Dedifferentiated amniotic fluid mesenchymal stem cell (primary cell): ENCODE measurements around the gene RHOC.

Experiments used
- DNase-seq: peaks from one replicate; pipeline ENCODE4 v3.0.0-alpha.2; 2016; ENCODE audit errors: extremely low spot score

Gene RHOC

GRCh38 chr1:112702067-112702395 is 4.9 kb downstream of the RHOC start:
- DNase-seq = no peak

DNA sequence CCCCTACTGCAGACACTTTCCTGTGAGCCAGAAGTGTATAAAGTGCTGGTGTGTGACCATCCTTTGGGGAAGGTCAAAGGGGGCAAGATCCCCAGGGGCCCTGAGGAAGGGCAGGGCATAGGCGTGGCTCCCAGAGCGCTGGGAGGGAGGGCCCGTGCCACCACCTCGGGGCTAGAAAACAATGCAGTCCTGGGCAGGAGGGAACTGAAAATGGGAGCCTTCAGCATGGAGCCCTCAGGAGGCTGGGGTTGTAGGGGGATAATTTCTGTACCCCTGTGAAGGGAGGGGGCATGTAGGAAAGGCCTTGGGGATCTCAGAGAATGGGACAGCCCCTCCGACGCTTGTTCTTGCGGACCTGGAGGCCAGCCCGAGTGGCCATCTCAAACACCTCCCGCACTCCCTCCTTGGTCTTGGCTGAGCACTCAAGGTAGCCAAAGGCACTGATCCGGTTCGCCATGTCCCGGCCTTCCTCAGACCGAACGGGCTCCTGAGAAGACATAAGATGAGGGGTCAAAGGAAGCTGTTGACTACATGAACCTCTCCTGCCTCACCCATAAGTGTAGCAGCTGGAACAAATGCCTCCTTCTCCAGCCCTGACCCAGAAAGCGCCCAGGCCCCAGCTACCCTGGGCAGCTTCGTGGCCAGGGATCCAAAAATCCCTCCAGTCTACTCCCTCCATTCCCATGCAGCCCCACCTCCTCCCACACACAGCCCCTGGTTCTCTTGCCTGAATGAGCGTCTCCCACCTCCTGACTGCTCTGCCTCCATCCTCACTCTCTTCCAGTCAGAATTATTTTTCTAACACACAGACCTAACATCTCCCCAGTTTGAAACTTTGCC is 5.5 kb downstream of the RHOC start:
- DNase-seq = no peak

DNA sequence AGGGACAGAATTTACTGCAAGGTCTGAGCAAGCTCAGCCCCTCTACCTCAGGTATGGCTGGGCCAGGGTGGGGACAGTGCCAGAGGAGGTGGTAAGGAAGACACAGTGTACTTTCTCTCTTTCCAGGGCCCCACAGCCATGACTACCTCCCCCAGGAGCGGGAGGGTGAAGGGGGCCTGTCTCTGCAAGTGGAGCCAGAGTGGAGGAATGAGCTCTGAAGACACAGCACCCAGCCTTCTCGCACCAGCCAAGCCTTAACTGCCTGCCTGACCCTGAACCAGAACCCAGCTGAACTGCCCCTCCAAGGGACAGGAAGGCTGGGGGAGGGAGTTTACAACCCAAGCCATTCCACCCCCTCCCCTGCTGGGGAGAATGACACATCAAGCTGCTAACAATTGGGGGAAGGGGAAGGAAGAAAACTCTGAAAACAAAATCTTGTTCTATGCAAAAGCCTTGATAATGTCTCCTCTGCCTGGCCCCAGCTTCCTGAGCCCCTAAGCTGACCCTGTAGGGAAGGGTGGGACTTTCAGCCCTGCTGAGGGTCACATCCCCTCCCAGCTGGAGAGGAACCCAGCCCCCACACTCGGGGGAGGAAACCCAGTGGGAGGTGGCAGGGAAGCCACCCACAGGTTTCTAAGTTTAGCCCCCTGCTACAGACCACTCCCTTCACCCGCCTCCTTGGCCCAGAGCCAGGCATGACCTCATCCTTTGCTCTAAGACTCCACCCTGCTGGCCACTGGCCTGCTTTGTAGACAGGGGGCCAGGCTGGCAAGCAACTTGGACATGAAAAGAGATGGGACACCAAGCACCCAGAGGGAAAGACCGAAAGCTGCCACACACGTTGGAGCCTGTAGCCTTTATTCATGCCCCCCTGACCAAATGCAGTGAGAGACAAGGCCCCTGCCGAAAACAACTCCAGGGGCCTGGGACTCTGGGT is 6.4 kb downstream of the RHOC start:
- DNase-seq = peak; percentile 90

DNA sequence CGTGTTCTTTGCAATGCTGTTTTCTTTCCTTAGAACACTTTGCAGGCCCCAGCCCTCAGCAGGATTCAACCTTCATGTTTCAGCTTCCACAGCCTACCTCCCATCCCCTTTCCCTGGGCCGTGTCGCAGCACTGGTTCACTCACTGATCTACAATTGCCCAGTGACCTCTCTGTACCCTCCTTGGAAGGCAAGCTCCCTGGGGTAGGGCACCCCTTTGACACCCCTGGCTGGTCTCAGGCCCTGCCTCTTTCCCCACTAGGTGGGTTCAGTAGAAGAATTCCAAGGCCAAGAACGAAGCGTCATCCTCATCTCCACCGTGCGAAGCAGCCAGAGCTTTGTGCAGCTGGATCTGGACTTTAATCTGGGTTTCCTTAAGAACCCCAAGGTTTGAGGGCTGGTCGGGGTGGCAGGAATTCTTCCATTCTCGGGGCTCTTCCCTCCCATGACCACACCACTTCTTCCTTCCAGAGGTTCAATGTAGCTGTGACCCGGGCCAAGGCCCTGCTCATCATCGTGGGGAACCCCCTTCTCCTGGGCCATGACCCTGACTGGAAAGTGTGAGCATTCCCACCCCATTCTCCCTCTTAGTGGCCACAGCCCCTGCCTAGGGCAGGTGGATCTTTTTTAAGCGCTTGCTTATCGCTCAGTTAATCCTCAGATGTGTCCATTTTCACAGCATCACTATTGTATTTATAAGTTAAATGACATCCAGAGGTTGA is 7.3 kb downstream of the RHOC start:
- DNase-seq = no peak

- no peak for DNase-seq
Measured at GRCh38 chr1:112698366-112699310, 8.3 kb downstream of the RHOC start.

DNA sequence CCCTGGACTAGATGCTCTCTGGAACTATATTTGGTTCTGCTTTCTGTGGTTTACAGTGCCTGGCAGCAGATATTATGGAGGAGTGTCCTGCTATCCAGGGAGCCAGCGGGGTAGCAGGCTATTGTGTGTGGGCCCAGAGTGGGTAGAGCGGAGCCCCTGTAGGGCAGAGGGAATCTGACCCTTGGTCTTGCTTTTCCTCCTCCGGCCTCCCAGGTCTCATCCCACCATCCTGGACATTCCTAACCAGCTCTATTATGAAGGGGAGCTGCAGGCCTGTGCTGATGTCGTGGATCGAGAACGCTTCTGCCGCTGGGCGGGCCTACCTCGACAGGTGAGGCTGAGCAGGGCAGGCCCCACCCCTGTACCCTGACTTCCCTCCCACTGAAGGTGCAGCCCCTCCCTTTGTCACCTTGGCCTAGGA is 9.1 kb downstream of the RHOC start:
- DNase-seq = no peak

DNA sequence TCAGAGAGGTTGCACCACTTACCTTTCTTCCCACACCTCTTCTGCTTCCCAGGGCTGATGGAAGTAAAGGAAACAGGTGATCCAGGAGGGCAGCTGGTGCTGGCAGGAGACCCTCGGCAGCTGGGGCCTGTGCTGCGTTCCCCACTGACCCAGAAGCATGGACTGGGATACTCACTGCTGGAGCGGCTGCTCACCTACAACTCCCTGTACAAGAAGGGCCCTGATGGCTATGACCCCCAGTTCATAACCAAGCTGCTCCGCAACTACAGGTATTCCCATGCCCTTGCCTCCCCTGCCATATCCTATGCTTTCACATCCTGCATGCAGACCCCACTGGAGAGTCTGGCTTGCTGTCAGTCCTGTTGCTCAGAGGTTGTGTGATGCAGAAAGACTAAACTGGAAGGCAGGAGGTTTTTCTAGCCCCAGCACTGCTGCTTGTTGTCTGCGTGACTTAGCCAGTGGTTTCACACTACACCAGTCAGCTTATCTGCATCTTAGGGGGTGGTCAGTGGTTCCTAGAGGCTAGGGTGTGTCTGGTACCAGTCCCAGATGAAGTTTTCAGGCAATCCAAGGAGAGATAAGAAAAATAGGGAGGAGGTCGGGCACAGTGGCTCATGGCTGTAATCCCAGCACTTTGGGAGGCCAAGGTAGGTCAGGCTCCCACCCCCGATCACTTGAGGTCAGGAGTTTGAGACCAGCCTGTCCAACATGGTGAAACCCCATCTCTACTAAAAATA is 10.2 kb downstream of the RHOC start:
- DNase-seq = no peak

DNA sequence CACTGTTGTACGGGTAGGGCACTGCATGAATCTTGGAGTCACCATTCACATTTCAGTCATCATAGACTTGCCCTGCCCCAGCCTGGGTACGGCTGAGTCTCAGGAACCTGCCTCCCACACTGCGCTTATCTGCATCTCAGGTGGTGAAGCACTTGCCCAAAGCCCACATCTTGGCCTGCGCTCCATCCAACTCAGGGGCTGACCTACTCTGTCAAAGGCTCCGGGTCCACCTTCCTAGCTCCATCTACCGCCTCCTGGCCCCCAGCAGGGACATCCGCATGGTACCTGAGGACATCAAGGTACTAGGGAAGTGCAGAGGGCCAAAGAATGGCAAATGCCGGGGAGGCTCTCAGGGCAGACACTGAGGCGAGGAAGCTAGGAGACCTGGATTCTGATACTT is 11.7 kb downstream of the RHOC start:
- DNase-seq = no peak

DNA sequence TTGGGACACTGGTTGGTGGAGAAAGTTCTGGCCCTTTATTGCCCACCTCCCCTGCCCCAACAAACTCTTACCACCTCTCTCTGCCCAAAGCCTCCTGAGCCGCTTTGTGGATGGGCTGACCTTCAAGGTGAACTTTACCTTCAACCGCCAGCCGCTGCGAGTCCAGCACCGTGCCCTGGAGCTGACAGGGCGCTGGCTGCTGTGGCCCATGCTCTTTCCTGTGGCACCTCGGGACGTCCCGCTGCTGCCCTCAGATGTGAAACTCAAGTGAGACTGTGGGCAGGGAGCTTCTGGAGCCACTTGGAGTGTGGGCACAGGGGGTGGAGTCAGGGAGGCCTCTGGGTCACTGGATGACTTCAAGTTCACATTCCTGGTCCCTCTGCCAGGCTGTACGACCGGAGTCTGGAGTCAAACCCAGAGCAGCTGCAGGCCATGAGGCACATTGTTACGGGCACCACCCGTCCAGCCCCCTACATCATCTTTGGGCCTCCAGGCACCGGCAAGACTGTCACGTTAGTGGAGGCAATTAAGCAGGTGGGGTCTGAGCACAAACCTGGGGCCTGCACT is 12.5 kb downstream of the RHOC start:
- DNase-seq = no peak

- no peak for DNase-seq
Measured at GRCh38 chr1:112693821-112694220, 13.1 kb downstream of the RHOC start.

DNA sequence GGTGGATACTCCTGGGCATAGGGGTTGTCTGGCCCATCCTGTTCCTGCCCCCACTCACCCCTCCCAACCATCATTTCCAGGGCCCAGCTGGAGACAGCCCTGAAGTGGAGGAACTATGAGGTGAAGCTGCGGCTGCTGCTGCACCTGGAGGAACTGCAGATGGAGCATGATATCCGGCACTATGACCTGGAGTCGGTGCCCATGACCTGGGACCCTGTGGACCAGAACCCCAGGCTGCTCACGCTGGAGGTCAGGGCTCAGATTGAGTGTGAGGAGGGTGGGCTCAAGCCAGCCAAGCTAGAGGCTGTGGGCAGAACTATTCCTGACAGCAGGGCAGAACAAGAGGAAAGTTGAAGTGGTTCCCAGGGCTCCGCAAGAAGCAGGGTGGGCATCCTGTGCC is 14.2 kb downstream of the RHOC start:
- DNase-seq = no peak

GRCh38 chr1:112689842-112690237 is 17.1 kb downstream of the RHOC start:
- no peak for DNase-seq

DNA sequence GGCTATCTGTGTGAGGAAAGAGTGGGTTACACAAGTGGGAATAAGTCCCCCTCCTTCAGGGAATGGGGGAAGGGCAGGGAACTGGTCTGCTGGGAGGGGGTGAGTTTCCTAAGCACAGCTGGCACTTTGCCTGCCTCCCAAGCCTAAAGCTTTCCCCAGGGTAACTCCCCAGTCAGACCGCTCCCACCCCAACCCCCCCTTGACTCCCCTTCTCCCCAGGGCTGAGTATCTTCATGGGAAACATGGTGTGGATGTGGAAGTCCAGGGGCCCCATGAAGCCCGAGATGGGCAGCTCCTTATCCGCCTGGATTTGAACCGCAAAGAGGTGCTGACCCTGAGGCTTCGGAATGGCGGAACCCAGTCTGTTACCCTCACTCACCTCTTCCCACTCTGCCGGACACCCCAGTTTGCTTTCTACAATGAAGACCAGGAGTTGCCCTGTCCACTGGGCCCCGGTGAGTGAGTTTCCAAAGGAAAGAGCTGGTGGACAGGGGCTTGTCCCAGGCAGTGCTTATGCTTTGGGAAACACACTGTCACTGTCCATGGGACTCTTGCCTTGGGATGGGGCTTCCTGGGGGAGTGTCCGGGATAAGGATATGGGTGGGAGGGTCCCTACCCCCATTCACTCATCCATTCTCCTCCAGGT is 17.6 kb downstream of the RHOC start:
- no peak for DNase-seq

- no peak for DNase-seq
Measured at GRCh38 chr1:112688781-112689193, 18.1 kb downstream of the RHOC start.

GRCh38 chr1:112687785-112688496 is 19.0 kb downstream of the RHOC start:
- no peak for DNase-seq

GRCh38 chr1:112687361-112687760 is 19.6 kb downstream of the RHOC start:
- no peak for DNase-seq

GRCh38 chr1:112686835-112687234 is 20.1 kb downstream of the RHOC start:
- DNase-seq = no peak

DNA sequence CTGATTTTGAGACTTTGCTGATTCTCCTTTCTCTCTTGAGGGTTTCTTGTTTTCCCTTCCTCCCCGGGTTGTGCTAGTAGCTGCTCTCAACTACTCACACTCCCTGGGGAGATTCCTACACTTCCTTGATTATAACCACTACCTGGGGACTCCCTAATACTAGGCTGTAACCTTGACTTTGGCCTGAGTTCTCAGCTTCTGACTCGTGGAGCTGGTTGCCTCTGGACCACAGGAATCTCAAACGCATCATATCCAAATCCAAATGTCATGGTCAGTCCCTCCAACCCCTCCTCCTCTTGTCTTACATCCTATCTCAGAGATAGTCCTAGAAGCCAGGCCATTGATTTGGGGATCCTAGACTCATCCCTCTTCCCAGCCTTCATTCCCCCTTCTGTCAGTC is 20.5 kb downstream of the RHOC start:
- no peak for DNase-seq

DNA sequence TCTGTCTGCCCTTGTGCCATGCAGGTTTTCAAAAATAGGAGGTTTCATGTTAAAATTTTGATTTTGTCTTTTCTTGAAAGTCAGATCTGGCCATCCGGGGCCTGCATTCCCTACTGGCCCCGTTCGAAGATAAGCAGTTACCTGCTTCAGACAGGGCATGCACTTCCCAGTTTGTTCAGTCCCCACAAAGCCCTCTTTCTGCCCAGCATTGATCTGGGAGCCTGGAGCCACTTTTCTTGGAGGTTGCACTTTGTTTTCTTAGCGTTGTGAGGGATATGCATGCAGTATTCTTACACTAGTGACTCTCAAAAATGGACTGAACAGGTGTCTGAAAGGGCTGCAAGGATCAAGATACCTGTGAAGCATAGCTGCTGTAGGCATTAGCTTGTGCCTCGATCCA is 21.0 kb downstream of the RHOC start:
- DNase-seq = no peak
